ENCODE data around the gene PIF1. TPM values are rescaled to one million over a fixed set of nuclear protein-coding genes. Genes with fewer than 3 reads are reported as not detected.

The PIF1 gene
- total RNA-seq, 2 experiments from 2014 or later = 0.22 to 0.27 TPM

- H3K27me3 ChIP-seq (ENCODE audit: control insufficient read depth in 1 of 2, insufficient read depth in 2 of 2, low read length in 2 of 2) = no peaks in the 10 kb centered on the region
- H3K36me3 ChIP-seq (ENCODE audit: insufficient read depth, low read length) = peaks cover 40% of the 10 kb centered on the region
- peaks cover 67% of the 10 kb centered on the region for H3K4me1 ChIP-seq (ENCODE audit: insufficient read depth, low read length)
- H3K4me3 ChIP-seq (ENCODE audit: low read length) = peak overlapping the region; percentile 88
- no peaks in the 10 kb centered on the region for H3K9me3 Mint-ChIP-seq
- peak overlapping the region; percentile 38 for H3K4me3 Mint-ChIP-seq
- TF ChIP-seq, protein P1, sequence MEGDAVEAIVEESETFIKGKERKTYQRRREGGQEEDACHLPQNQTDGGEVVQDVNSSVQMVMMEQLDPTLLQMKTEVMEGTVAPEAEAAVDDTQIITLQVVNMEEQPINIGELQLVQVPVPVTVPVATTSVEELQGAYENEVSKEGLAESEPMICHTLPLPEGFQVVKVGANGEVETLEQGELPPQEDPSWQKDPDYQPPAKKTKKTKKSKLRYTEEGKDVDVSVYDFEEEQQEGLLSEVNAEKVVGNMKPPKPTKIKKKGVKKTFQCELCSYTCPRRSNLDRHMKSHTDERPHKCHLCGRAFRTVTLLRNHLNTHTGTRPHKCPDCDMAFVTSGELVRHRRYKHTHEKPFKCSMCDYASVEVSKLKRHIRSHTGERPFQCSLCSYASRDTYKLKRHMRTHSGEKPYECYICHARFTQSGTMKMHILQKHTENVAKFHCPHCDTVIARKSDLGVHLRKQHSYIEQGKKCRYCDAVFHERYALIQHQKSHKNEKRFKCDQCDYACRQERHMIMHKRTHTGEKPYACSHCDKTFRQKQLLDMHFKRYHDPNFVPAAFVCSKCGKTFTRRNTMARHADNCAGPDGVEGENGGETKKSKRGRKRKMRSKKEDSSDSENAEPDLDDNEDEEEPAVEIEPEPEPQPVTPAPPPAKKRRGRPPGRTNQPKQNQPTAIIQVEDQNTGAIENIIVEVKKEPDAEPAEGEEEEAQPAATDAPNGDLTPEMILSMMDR (IDR thresholded peaks at IDR 0.05) = no peak
- peak overlapping the region in 1 of 2 donors; percentile 11 for H3K27ac ChIP-seq (ENCODE audit: low read depth in 1 of 2, low read length in 2 of 2)
- H3K36me3 Mint-ChIP-seq (ENCODE audit: low read depth) = peaks cover 61% of the 10 kb centered on the region
- ATAC-seq (ENCODE audit: poor library complexity) (no peak), DNase-seq (no peak)
- no peaks in the 10 kb centered on the region for H3K27me3 Mint-ChIP-seq
- ChIA-PET CTCF (interaction anchor here (1.1 kb wide), 1 partner anchor 9 kb away, joined by 3 read pairs; no protein-coding TSS in a partner anchor), POLR2A (interaction anchor here (4.2 kb wide), 1 partner anchor 48 kb away, joined by 33 read pairs; no protein-coding TSS in a partner anchor)
- peaks cover 72% of the 10 kb centered on the region for H3K4me1 Mint-ChIP-seq (ENCODE audit: low read depth)
- intact Hi-C loops (cut with DNase I, micrococcal nuclease) = loop anchor here in 1 of 2 experiments (10.0 kb wide), 1 partner anchor 339 kb away; the partner anchor contains the start of gene CLPX
- H3K9me3 ChIP-seq (ENCODE audit: control insufficient read depth in 1 of 2, insufficient read depth in 1 of 2, low read length in 2 of 2) = no peaks in the 10 kb centered on the region
- H3K27ac Mint-ChIP-seq = peak overlapping the region; percentile 83
Observed at GRCh38 chr15:64845831-64846595, 20.6 kb upstream of the PIF1 start.

GRCh38 chr15:64845183-64845611 is 19.8 kb upstream of the PIF1 start:
- peak overlapping the region; percentile 39 to 49 for H3K27ac ChIP-seq (ENCODE audit: low read depth in 1 of 2, low read length in 2 of 2)
- CTCF ChIA-PET = interaction anchor here (1.0 to 2.3 kb wide), 3 partner anchors 9 to 60 kb away, joined by 3 to 6 read pairs (median 4); no protein-coding TSS in a partner anchor
- no peaks in the 10 kb centered on the region for H3K9me3 ChIP-seq (ENCODE audit: control insufficient read depth in 1 of 2, insufficient read depth in 1 of 2, low read length in 2 of 2)
- Mint-ChIP-seq H3K9me3 (no peaks in the 10 kb centered on the region), H3K27me3 (no peaks in the 10 kb centered on the region), H3K4me3 (peak overlapping the region; percentile 96), H3K27ac (peak overlapping the region; percentile 83), H3K4me1 (ENCODE audit: low read depth) (peaks cover 72% of the 10 kb centered on the region), H3K36me3 (ENCODE audit: low read depth) (peaks cover 53% of the 10 kb centered on the region)
- no peaks in the 10 kb centered on the region for H3K27me3 ChIP-seq (ENCODE audit: control insufficient read depth in 1 of 2, insufficient read depth in 2 of 2, low read length in 2 of 2)
- POLR2A ChIA-PET = interaction anchor here (0.7 to 4.2 kb wide), 3 partner anchors 9 to 49 kb away, joined by 3 to 33 read pairs (median 10); partner anchors contain the start of gene PIF1
- TF ChIP-seq, protein P1 (IDR thresholded peaks at IDR 0.05) = no peak
- ATAC-seq (ENCODE audit: poor library complexity) = no peak
- peak overlapping the region; percentile 88 for H3K4me3 ChIP-seq (ENCODE audit: low read length)
- intact Hi-C loops (cut with DNase I, micrococcal nuclease) = loop anchor here in 1 of 2 experiments (10.0 kb wide), 1 partner anchor 340 kb away; the partner anchor contains the start of gene CLPX
- H3K4me1 ChIP-seq (ENCODE audit: insufficient read depth, low read length) = peaks cover 72% of the 10 kb centered on the region
- DNase-seq = peak in 1 of 14 experiments; percentile 16
- H3K36me3 ChIP-seq (ENCODE audit: insufficient read depth, low read length) = peaks cover 32% of the 10 kb centered on the region

- H3K4me1 Mint-ChIP-seq (ENCODE audit: low read depth) = peaks cover 76% of the 10 kb centered on the region
- Histone ChIP-seq H3K36me3 (ENCODE audit: insufficient read depth, low read length) (peaks cover 29% of the 10 kb centered on the region), H3K27ac (ENCODE audit: low read depth in 1 of 2, low read length in 2 of 2) (peak overlapping the region; percentile 36 to 49), H3K9me3 (ENCODE audit: control insufficient read depth in 1 of 2, insufficient read depth in 1 of 2, low read length in 2 of 2) (no peaks in the 10 kb centered on the region), H3K27me3 (ENCODE audit: control insufficient read depth in 1 of 2, insufficient read depth in 2 of 2, low read length in 2 of 2) (no peaks in the 10 kb centered on the region), H3K4me1 (ENCODE audit: insufficient read depth, low read length) (peaks cover 74% of the 10 kb centered on the region), H3K4me3 (ENCODE audit: low read length) (peak overlapping the region; percentile 88)
- peak overlapping the region; percentile 83 for H3K27ac Mint-ChIP-seq
- H3K36me3 Mint-ChIP-seq (ENCODE audit: low read depth) = peaks cover 47% of the 10 kb centered on the region
- H3K9me3 Mint-ChIP-seq = no peaks in the 10 kb centered on the region
- peak overlapping the region; percentile 96 for H3K4me3 Mint-ChIP-seq
- intact Hi-C loops (cut with DNase I, micrococcal nuclease) = loop anchor here in 1 of 2 experiments (5.0 to 10.0 kb wide), 2 partner anchors 143 to 340 kb away; partner anchors contain the start of genes CLPX and SPG21
- TF ChIP-seq, protein P1 (IDR thresholded peaks at IDR 0.05) = no peak
- ATAC-seq (ENCODE audit: poor library complexity) (peak; percentile 15), DNase-seq (peak in 4 of 14 experiments; percentile 4 to 54 (median 36))
- CTCF ChIA-PET = interaction anchor here (0.7 to 2.3 kb wide), 4 partner anchors 9 to 61 kb away, joined by 3 to 6 read pairs (median 4); no protein-coding TSS in a partner anchor
- POLR2A ChIA-PET = interaction anchor here (0.7 to 4.2 kb wide), 4 partner anchors 9 to 50 kb away, joined by 3 to 33 read pairs (median 6); partner anchors contain the start of gene PIF1
- H3K27me3 Mint-ChIP-seq = no peaks in the 10 kb centered on the region
Observed at GRCh38 chr15:64844576-64845145, 19.2 kb upstream of the PIF1 start.
